ENCODE data around the gene SLC9A9.

GRCh38 chr3:143826296-143826695 is 22.0 kb downstream of the SLC9A9 start:
- no peak for TF ChIP-seq POLR2A (IDR thresholded peaks at IDR 0.05; ENCODE audit: low read depth)
- TF ChIP-seq CTCF (IDR thresholded peaks at IDR 0.05), result no peak

Measured in esophagus muscularis mucosa (tissue), 3 donors.